ENCODE data around the gene GPR137C.

The GPR137C gene

GRCh38 chr14:52575858-52576257 lies 23.2 kb downstream of the GPR137C start:
- no peak for DNase-seq

GRCh38 chr14:52583544-52583943 lies 30.9 kb downstream of the GPR137C start:
- no peak for DNase-seq

DNA sequence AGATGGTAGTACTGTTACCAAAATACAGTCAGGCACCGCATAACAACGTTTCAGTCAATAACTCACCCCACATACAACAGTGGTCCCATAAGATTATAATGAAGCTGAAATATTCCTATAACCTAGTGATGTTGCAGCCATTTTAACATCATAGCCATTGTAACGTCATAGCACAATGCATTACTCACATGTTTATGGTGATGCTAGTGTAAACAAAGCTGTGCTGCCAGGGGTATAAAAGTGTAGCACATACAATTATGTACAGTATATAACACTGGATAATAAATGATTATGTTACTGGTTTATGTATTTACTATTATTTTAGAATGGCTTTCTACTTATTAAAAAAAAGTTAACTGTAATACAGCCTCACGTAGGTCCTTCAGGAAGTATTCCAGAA lies 37.0 kb downstream of the GPR137C start:
- no peak for DNase-seq

- no peak for DNase-seq
These were observed 37.7 kb downstream of the GPR137C start for GRCh38 chr14:52590318-52590717.

- no peak for DNase-seq
These were observed 43.7 kb downstream of the GPR137C start for GRCh38 chr14:52596320-52596719.

DNA sequence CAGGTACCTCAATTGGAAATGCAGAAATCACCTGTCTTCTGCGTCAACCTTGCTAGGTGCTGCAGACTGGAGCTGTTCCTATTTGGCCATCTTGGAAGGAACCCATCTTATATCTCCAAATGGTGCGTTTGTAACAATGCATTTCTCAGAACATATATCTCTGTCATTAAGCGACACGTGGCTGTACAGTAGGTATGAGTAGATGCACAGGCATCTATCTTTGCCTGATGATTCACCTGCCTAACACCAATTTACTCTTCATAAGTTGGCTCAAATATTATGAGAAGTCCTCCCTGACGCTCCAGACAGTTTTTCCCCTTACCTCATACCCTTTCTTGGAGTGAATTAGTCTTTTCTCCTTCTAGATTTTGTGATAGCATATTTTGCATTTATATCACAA lies 44.2 kb downstream of the GPR137C start:
- DNase-seq = no peak

DNA sequence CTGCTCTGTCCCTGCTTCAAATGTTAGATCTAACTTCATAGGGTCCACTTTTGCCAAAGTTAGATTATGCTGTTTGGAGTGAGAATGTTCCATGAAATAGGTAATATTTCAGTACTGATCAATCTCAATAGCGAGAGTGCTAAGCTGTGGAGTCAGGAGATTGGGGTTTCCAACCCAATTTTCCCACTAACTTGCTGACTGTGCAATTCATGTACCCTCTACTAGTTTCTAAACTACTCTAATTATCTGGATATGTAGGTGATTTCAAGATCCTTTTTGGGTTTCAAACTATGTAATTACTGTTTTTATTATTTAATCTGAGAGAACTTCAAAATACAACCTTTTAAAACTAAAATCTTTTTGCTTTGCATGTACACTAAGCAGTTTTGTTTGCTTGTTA lies 45.9 kb downstream of the GPR137C start:
- no peak for DNase-seq

GRCh38 chr14:52599974-52600373 lies 47.3 kb downstream of the GPR137C start:
- DNase-seq = no peak

GRCh38 chr14:52602131-52602530 lies 49.5 kb downstream of the GPR137C start:
- DNase-seq = no peak

GRCh38 chr14:52607061-52607460 lies 54.4 kb downstream of the GPR137C start:
- no peak for DNase-seq

DNA sequence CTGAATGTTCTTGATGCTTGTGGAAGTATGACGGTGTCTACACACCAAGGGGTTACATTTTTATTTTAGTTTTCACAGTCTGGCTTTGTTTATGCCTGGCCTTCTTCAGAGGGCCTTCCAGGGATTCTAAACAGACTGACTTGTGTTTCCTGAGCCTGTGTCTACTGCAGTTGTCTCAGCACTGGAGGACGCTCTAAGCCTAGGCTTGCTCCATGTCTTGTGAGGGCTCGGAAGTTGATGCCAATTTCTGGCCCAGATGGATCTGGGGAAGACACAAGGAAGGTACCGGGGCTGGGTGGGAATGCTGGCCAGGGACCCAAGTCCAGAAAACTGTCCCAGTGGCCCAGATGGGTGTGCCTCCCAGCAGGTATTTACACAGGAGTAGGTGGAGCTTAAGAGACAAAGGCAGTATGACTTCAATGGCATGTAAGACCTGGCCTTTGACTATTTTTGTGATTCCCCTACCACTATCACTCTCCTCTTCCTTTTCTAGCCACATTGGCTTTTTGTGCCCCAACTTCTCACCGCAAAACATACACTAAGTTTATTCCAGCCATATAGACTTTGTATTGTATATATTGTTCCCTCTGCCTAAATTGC lies 56.9 kb downstream of the GPR137C start:
- no peak for DNase-seq

GRCh38 chr14:52610187-52610586 lies 57.6 kb downstream of the GPR137C start:
- no peak for DNase-seq

DNA sequence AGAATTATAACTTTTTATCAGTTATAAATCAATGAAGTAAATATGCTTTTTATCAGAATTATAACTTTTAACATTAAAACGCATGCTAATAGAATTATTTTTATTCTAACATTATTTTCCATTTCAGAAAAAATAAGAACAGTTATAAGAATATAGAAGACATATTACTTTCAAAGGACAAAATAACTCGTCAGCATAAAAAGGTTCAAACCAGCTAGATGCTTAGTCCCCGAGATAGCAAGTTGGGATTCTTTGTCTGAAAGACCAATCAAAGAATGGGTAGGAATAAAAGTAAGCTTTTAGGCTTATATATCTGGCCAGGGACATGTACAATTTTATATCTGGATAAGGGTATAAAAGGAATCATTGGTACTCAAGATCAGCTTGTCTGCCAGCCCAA lies 66.0 kb downstream of the GPR137C start:
- DNase-seq = no peak

DNA sequence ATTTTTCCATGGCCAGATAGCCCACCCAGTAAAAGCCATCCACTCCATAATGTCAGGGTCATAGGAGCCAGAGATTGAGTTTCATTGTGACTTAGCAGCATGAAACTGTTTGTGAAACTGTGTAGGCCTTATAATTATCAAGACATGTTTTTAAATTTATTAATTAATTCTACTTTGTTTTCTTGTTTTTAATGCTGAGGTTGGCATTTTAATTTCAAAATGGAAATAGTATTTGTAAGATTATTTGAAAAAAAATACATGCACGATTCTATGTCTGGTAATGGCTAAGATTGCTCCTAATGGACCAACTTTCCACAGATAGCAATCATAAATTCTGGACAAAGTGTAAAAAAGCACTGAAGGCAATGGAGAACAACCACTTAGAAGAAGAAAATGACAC lies 67.1 kb downstream of the GPR137C start:
- DNase-seq = no peak

- no peak for DNase-seq
These were observed 87.5 kb downstream of the GPR137C start for GRCh38 chr14:52640137-52640536.

- no peak for DNase-seq
These were observed 89.1 kb downstream of the GPR137C start for GRCh38 chr14:52641745-52642144.

- DNase-seq = no peak
These were observed 96.9 kb downstream of the GPR137C start for GRCh38 chr14:52649511-52649910.

- DNase-seq = no peak
These were observed 98.1 kb downstream of the GPR137C start for GRCh38 chr14:52650774-52651173.

- no peak for DNase-seq
These were observed 104.3 kb downstream of the GPR137C start for GRCh38 chr14:52656905-52657304.

DNA sequence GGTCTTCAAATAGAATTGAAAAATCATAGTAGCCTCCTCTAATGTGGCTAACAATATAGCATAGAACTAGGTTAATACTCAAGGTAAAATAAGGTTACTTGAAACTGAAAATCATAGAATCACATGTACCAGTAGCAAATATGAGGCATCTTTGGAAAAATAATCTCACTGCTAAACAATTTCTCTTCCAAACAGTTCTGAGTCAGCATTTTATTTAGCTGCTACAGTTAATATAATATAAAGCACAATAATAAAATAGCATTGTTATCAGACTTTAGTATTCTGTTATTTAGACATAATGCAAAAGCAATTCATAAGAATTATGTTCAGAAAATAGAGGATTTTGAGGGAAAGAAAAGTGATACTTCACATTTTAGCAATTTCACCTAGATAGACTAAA lies 107.7 kb downstream of the GPR137C start:
- no peak for DNase-seq

GRCh38 chr14:52660832-52661231 lies 108.2 kb downstream of the GPR137C start:
- DNase-seq = no peak

GRCh38 chr14:52661314-52661713 lies 108.7 kb downstream of the GPR137C start:
- no peak for DNase-seq

DNA sequence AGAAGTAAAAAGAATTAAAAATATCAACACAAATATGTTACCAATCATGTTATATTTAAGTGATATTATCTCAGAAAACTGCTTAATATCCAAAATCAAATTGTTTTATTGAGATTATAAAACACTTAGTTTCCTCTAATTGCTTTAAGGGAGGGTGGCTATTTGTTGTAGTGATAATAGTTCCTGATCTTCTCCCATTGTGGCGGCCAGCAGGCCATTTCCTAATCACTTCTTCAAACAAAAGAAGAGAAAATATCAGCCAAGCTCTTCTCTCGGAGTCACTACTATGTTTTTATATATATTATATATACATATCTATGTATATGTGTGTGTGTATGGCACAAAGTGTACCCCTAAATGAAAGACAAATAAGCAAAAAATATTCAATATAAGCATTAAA lies 111.2 kb downstream of the GPR137C start:
- no peak for DNase-seq

- no peak for DNase-seq
These were observed 126.0 kb downstream of the GPR137C start for GRCh38 chr14:52678591-52678990.

- DNase-seq = no peak
These were observed 131.4 kb downstream of the GPR137C start for GRCh38 chr14:52683985-52684520.
